ENCODE data around the gene ALDH18A1. TPM values are rescaled to one million over a fixed set of nuclear protein-coding genes. Genes with fewer than 3 reads are reported as not detected.

ALDH18A1 gene
- total and polyA plus RNA-seq, 2 of the 8 experiments (the other 6 are each of a cell fraction or from before 2014, with no cell fraction given): 59.6 to 128 TPM

DNA sequence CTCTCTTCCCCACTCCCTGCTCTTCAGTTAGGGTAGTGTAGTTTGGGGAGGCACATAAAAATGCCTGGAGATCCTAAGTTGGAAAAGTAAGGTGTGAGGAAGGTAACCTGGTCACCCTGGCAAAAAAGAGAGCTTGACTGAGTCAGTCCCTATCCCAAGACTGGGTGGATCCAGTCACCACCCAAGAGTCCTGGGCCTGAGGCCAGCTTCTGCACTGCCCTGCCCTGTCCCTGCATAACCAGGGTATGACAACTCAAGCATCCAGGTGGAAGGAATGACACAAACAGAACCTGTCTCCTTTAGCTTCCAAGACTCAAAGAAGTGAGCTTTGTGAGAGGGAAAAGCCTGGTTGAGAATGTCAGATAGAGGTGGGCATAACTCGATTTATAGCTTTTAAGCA is 68.5 kb downstream of the ALDH18A1 start:
- H4K5ac ChIP-seq (ENCODE audit: insufficient read length, low read depth, low read length): no peak overlapping the region
- H3K36me3 ChIP-seq (ENCODE audit: control insufficient read depth in 2 of 4, insufficient read depth in 4 of 4, low read length in 3 of 4): no peaks in the 10 kb centered on the region
- no peak overlapping the region for H3K4ac ChIP-seq (replicated peaks; ENCODE audit: insufficient read length, low read depth, low read length)
- ChIA-PET POLR2A (ENCODE audit: partially characterized antibody) (interaction anchor here (0.9 kb wide), 1 partner anchor 17 kb away, joined by 3 read pairs; no protein-coding TSS in a partner anchor), CTCF (ENCODE audit: partially characterized antibody) (interaction anchor here (1.2 to 6.3 kb wide), 5 partner anchors 12 to 345 kb away, joined by 3 to 45 read pairs (median 8); no protein-coding TSS in a partner anchor)
- H3K27me3 ChIP-seq (replicated peaks in 1 of 4; ENCODE audit: control insufficient read depth in 3 of 4, extremely low read depth in 1 of 4, insufficient read depth in 3 of 4, low read length in 3 of 4): no peaks in the 10 kb centered on the region
- H2BK120ac ChIP-seq (replicated peaks; ENCODE audit: low read depth, low read length): no peak overlapping the region
- no peaks in the 10 kb centered on the region for H3K79me2 ChIP-seq (ENCODE audit: control insufficient read depth in 1 of 2, insufficient read depth in 2 of 2, low read length in 2 of 2)
- H3K23me2 ChIP-seq (ENCODE audit: low read depth, low read length): no peaks in the 10 kb centered on the region
- H3K79me1 ChIP-seq (ENCODE audit: low read depth, low read length): no peaks in the 10 kb centered on the region
- no peak overlapping the region for H3K56ac ChIP-seq (replicated peaks; ENCODE audit: insufficient read length, low read depth, low read length)
- no peak overlapping the region for H2BK15ac ChIP-seq (ENCODE audit: low read length)
- H3K9me3 ChIP-seq (ENCODE audit: insufficient read depth in 2 of 2, low read depth in 1 of 2, low read length in 1 of 2): no peaks in the 10 kb centered on the region
- H3K23ac ChIP-seq (ENCODE audit: insufficient read length): no peak overlapping the region
- H3K9ac ChIP-seq (replicated peaks in 1 of 4; ENCODE audit: extremely low read depth in 1 of 4, low read depth in 3 of 4, low read length in 3 of 4): no peak overlapping the region
- H4K91ac ChIP-seq (replicated peaks; ENCODE audit: insufficient read length, low read length): no peak overlapping the region
- H2BK20ac ChIP-seq (ENCODE audit: low read length): no peak overlapping the region
- no peak overlapping the region for H4K8ac ChIP-seq (ENCODE audit: extremely low read depth, insufficient read depth, low read length)
- H3K4me1 ChIP-seq (replicated peaks in 1 of 4; ENCODE audit: control insufficient read depth in 3 of 4, insufficient read depth in 4 of 4, low read length in 3 of 4): no peaks in the 10 kb centered on the region
- no peak overlapping the region for H2BK12ac ChIP-seq (ENCODE audit: low read depth, low read length)
- WGBS, 2 experiments (ENCODE audit: extremely low coverage in 1 of 2, insufficient coverage in 1 of 2, insufficient read length in 1 of 2, insufficient replicate concordance in 2 of 2, low coverage in 1 of 2, low lambda C conversion rate in 2 of 2, missing lambda C conversion rate in 1 of 2): 80% methylated on average over 1 of the region's 1 CpG; no CpG with 5 or more reads in 1 of the 2 experiments
- no peak overlapping the region for H3K27ac ChIP-seq (ENCODE audit: low read depth, low read length)
- H3K18ac ChIP-seq (ENCODE audit: extremely low read depth, low read length): no peak overlapping the region
- TF ChIP-seq, protein P1, sequence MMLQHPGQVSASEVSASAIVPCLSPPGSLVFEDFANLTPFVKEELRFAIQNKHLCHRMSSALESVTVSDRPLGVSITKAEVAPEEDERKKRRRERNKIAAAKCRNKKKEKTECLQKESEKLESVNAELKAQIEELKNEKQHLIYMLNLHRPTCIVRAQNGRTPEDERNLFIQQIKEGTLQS (IDR thresholded peaks at IDR 0.05; ENCODE audit: insufficient read depth, low read depth, low read length): no peak
- TF ChIP-seq POU5F1 (IDR thresholded peaks at IDR 0.05; ENCODE audit: low read depth, low read length) (no peak), JUN (IDR thresholded peaks at IDR 0.05; ENCODE audit: low read depth, low read length) (no peak), YY1 (IDR thresholded peaks at IDR 0.05; ENCODE audit: low read depth, low read length) (no peak)
- FAIRE-seq: no peak
- no peak for DNase-seq (ENCODE audit: low read depth in 1 of 2, low spot score in 2 of 2)
- H4K20me1 ChIP-seq (replicated peaks in 1 of 2; ENCODE audit: control insufficient read depth in 1 of 2, insufficient read depth in 2 of 2, low read length in 2 of 2): no peaks in the 10 kb centered on the region
- no peak overlapping the region for H3K14ac ChIP-seq (ENCODE audit: insufficient read length)
- H3K4me2 ChIP-seq (ENCODE audit: insufficient read depth in 1 of 2, low read depth in 2 of 2, low read length in 2 of 2): no peak overlapping the region
- no peak overlapping the region for H2AFZ ChIP-seq (ENCODE audit: low read length)
- H2AK5ac ChIP-seq (ENCODE audit: low read depth, low read length): no peak overlapping the region
- H3K4me3 ChIP-seq (ENCODE audit: extremely low read depth in 1 of 4, insufficient read depth in 2 of 4, low read depth in 3 of 4, low read length in 4 of 4): no peak overlapping the region
- H2BK5ac ChIP-seq (ENCODE audit: low read depth, low read length): no peak overlapping the region

Data from H1 (cell line).